OCI-LY7 (cell line): ENCODE measurements around the gene R3HCC1L.

Experiments
- EZH2phosphoT487 ChIP-seq: fragments of 200-600 bp; sonication (generic); IDR thresholded peaks from 2 replicates; pipeline ENCODE4 v1.6.1; 2018; ENCODE audit warnings: low read depth, borderline replicate concordance, mild to moderate bottlenecking, mixed run types, antibody characterized with exemption, low read length, moderate library complexity, mixed read lengths
- TF ChIP-seq, protein P1 (sequence below): fragments of 200-600 bp; sonication (generic); conservative IDR thresholded peaks from 2 replicates; pipeline ENCODE4 v1.5.1; 2014; ENCODE audit warnings: mild to moderate bottlenecking, antibody characterized with exemption, low read length, moderate library complexity, mixed read lengths

DNA sequence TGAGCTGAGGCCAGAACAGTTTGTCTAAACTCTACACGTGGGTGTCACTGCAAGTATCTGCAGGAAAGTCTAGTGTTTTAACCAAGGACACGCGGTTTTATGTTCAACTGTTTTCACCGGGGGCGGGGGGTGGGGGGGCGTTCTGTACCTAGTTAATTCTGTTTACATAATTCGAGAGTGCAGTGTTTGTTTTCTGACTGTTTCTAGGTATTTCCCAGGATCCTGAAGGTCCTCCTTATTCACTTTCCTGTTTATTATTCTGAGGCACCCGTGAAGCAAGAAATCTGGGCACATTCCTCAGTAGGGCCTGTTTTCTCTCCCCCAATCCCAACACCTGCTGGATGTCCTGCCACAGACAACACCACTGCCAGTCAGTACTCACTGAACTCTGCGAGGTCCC lies 125.9 kb downstream of the R3HCC1L start:
- TF ChIP-seq, protein P1, sequence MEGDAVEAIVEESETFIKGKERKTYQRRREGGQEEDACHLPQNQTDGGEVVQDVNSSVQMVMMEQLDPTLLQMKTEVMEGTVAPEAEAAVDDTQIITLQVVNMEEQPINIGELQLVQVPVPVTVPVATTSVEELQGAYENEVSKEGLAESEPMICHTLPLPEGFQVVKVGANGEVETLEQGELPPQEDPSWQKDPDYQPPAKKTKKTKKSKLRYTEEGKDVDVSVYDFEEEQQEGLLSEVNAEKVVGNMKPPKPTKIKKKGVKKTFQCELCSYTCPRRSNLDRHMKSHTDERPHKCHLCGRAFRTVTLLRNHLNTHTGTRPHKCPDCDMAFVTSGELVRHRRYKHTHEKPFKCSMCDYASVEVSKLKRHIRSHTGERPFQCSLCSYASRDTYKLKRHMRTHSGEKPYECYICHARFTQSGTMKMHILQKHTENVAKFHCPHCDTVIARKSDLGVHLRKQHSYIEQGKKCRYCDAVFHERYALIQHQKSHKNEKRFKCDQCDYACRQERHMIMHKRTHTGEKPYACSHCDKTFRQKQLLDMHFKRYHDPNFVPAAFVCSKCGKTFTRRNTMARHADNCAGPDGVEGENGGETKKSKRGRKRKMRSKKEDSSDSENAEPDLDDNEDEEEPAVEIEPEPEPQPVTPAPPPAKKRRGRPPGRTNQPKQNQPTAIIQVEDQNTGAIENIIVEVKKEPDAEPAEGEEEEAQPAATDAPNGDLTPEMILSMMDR = no peak
- no peak for TF ChIP-seq EZH2phosphoT487
